K562 (cell line): ENCODE results near the gene CREB5.

Source experiments
- CTCF ChIP-seq, 3 experiments: IDR thresholded peaks in 2 of 3; conservative IDR thresholded peaks in 1 of 3; 2 replicates each; pipeline ENCODE4 v1.5.1; 2011 to 2012; ENCODE audit warnings: low read length in 3 of 3, mild to moderate bottlenecking in 3 of 3, control low read depth in 2 of 3, improper control_type of control experiment in 1 of 3, inconsistent platforms in 1 of 3, low read depth in 1 of 3, mixed read lengths in 1 of 3, moderate library complexity in 1 of 3; ENCODE audit not compliant: insufficient read depth in 2 of 3
- FOXA1 ChIP-seq: fragments of 450-650 bp; IDR thresholded peaks from 2 replicates; pipeline ENCODE4 v1.6.1; 2016; ENCODE audit warnings: mild to moderate bottlenecking, borderline replicate concordance
- MEF2D ChIP-seq: conservative IDR thresholded peaks from 2 replicates; pipeline ENCODE4 v1.6.1; 2016; ENCODE audit warnings: low read depth, missing genetic modification characterization, missing compliant biosample characterization
- SMARCB1 ChIP-seq: IDR thresholded peaks from 2 replicates; pipeline ENCODE4 v1.6.1; 2011; ENCODE audit warnings: improper control_type of control experiment, low read depth; ENCODE audit not compliant: insufficient read length
- STAT6 ChIP-seq: sonication (generic); formaldehyde crosslinking; IDR thresholded peaks from 2 replicates; pipeline ENCODE4 v1.8.1; 2023; ENCODE audit warnings: mild to moderate bottlenecking, missing genetic modification reagents
- TCF15 ChIP-seq: fragments of 250-450 bp; sonication (Bioruptor Pico); IDR thresholded peaks from 2 replicates; pipeline ENCODE4 v1.8.0; 2022; ENCODE audit warnings: moderate library complexity, mild to moderate bottlenecking, inconsistent platforms
- YY1 ChIP-seq, 3 experiments: IDR thresholded peaks; 2 replicates each; pipeline ENCODE4 v1.6.1; 2011; ENCODE audit warnings: low read length in 2 of 3, mild to moderate bottlenecking in 2 of 3, moderate library complexity in 2 of 3, borderline replicate concordance in 1 of 3, control low read depth in 1 of 3, low read depth in 1 of 3; ENCODE audit not compliant: insufficient read depth in 3 of 3, insufficient replicate concordance in 2 of 3, control insufficient read depth in 1 of 3, insufficient read length in 1 of 3; ENCODE audit errors: extremely low read depth in 1 of 3
- ZBTB26 ChIP-seq: fragments of 450-650 bp; formaldehyde crosslinking; IDR thresholded peaks from 2 replicates; pipeline ENCODE4 v1.4.0; 2022; ENCODE audit warnings: missing genetic modification characterization
- ZHX1 ChIP-seq: fragments of 150-350 bp; conservative IDR thresholded peaks from 2 replicates; pipeline ENCODE4 v1.6.1; 2014; ENCODE audit warnings: low read length
- ZNF146 ChIP-seq: IDR thresholded peaks from one replicate; pipeline ENCODE4 v1.6.1; 2018; ENCODE audit warnings: missing compliant biosample characterization; ENCODE audit not compliant: unreplicated experiment
- ZNF551 ChIP-seq: fragments of 250-450 bp; sonication (Bioruptor Pico); IDR thresholded peaks from 2 replicates; pipeline ENCODE4 v1.5.0; 2021; ENCODE audit warnings: mild to moderate bottlenecking, moderate library complexity

GRCh38 chr7:28808796-28809533, 396.6 kb downstream of the CREB5 start:
- TF ChIP-seq SMARCB1 (no peak), ZHX1 (no peak), ZBTB26 (no peak), ZNF551 (CRISPR knock-in tag) (no peak), CTCF (IDR thresholded peaks at IDR 0.05 in 2 of 3, conservative IDR thresholded peaks at IDR 0.05 in 1 of 3; ENCODE audit: insufficient read depth in 2 of 3, low read depth in 1 of 3, low read length in 3 of 3) (peak in 2 of 3 experiments; percentile 19 to 32; a peak in 3 of 6 replicates), TCF15 (CRISPR knock-in tag) (no peak), MEF2D (tag) (no peak), ZNF146 (CRISPR knock-in tag) (no peak), STAT6 (no peak), YY1 (IDR thresholded peaks at IDR 0.05; ENCODE audit: borderline replicate concordance in 1 of 3, control insufficient read depth in 1 of 3, extremely low read depth in 1 of 3, insufficient read depth in 3 of 3, insufficient read length in 1 of 3, insufficient replicate concordance in 2 of 3, low read depth in 1 of 3, low read length in 2 of 3) (no peak), FOXA1 (no peak)
